ENCODE results near the gene MYO19.
"Not testable (repeated sequence)": the region's sequence is repeated elsewhere in the genome, so short reads cannot be mapped to it uniquely, and the experiment has no call there.

Gene MYO19

GRCh38 chr17:36529121-36529520, 5.5 kb downstream of the MYO19 start:
- DNase-seq (ENCODE audit: low read depth) = no peak

GRCh38 chr17:36527621-36528250, 6.9 kb downstream of the MYO19 start:
- DNase-seq (ENCODE audit: low read depth) = no peak

- DNase-seq (ENCODE audit: low read depth) = no peak
Measured at GRCh38 chr17:36525888-36526287, 8.8 kb downstream of the MYO19 start.

GRCh38 chr17:36525113-36525512, 9.6 kb downstream of the MYO19 start:
- no peak for DNase-seq (ENCODE audit: low read depth)

- no peak for DNase-seq (ENCODE audit: low read depth)
Measured at GRCh38 chr17:36524428-36524876, 10.2 kb downstream of the MYO19 start.

- no peak for DNase-seq (ENCODE audit: low read depth)
Measured at GRCh38 chr17:36523113-36523512, 11.6 kb downstream of the MYO19 start.

- no peak for DNase-seq (ENCODE audit: low read depth)
Measured at GRCh38 chr17:36515837-36516236, 18.8 kb downstream of the MYO19 start.

- no peak for DNase-seq (ENCODE audit: low read depth)
Measured at GRCh38 chr17:36514856-36515255, 19.8 kb downstream of the MYO19 start.

GRCh38 chr17:36512641-36513040, 22.0 kb downstream of the MYO19 start:
- no peak for DNase-seq (ENCODE audit: low read depth)

GRCh38 chr17:36511216-36511615, 23.5 kb downstream of the MYO19 start:
- no peak for DNase-seq (ENCODE audit: low read depth)

GRCh38 chr17:36510636-36511035, 24.0 kb downstream of the MYO19 start:
- DNase-seq (ENCODE audit: low read depth) = no peak

- no peak for DNase-seq (ENCODE audit: low read depth)
Measured at GRCh38 chr17:36509272-36509985, 25.2 kb downstream of the MYO19 start.

- DNase-seq (ENCODE audit: low read depth) = not testable (repeated sequence)
Measured at GRCh38 chr17:36508439-36508838, 26.2 kb downstream of the MYO19 start.

- no peak for DNase-seq (ENCODE audit: low read depth)
Measured at GRCh38 chr17:36507266-36507665, 27.4 kb downstream of the MYO19 start.

GRCh38 chr17:36506831-36507230, 27.8 kb downstream of the MYO19 start:
- DNase-seq (ENCODE audit: low read depth) = no peak

- DNase-seq (ENCODE audit: low read depth) = no peak
Measured at GRCh38 chr17:36506249-36506826, 28.3 kb downstream of the MYO19 start.

- DNase-seq (ENCODE audit: low read depth) = no peak
Measured at GRCh38 chr17:36505171-36505570, 29.5 kb downstream of the MYO19 start.

- DNase-seq (ENCODE audit: low read depth) = no peak
Measured at GRCh38 chr17:36504156-36504545, 30.5 kb downstream of the MYO19 start.

GRCh38 chr17:36503456-36504155, 31.1 kb downstream of the MYO19 start:
- no peak for DNase-seq (ENCODE audit: low read depth)

- no peak for DNase-seq (ENCODE audit: low read depth)
Measured at GRCh38 chr17:36501963-36502362, 32.7 kb downstream of the MYO19 start.

- DNase-seq (ENCODE audit: low read depth) = no peak
Measured at GRCh38 chr17:36501351-36501750, 33.3 kb downstream of the MYO19 start.

GRCh38 chr17:36500745-36501225, 33.9 kb downstream of the MYO19 start:
- no peak for DNase-seq (ENCODE audit: low read depth)

Data from stimulated activated CD8-positive, alpha-beta memory T cell treated with anti-CD3 and anti-CD28 coated beads, Interleukin-12 subunit alpha, Interleukin-12 subunit beta, amount 100 ng/mL, for 4 hours (primary cell).